GM23338 (cell line): ENCODE measurements around the gene SLC49A4. TPM values are rescaled to one million over a fixed set of nuclear protein-coding genes. Genes with fewer than 3 reads are reported as not detected.
"Not testable (repeated sequence)": the region's sequence is repeated elsewhere in the genome, so short reads cannot be mapped to it uniquely, and the experiment has no call there.

ENCODE experiments used
- ATAC-seq: fragments of 200-7000 bp; cut with Tn5 transposase; 3 replicates; pipeline ENCODE4 v1.9.1; 2020
- DNase-seq: peaks from one replicate; pipeline ENCODE4 v3.0.0-alpha.2; 2015; ENCODE audit warnings: low spot score
- H2AFZ ChIP-seq: fragments of 200-600 bp; sonication (generic); 2 replicates; pipeline ENCODE4 v1.8.0; 2016; ENCODE audit warnings: antibody characterized with exemption, mild to moderate bottlenecking, moderate library complexity
- H3F3A ChIP-seq: fragments of 200-600 bp; sonication (generic); replicated peaks from 2 replicates; pipeline ENCODE4 v1.8.0; 2017; ENCODE audit warnings: antibody characterized with exemption, mixed run types, low read depth
- H3K27ac ChIP-seq: fragments of 200-600 bp; sonication (generic); 2 replicates; pipeline ENCODE4 v1.6.1; 2016; ENCODE audit warnings: low read depth
- H3K27me3 ChIP-seq: fragments of 200-600 bp; sonication (generic); 2 replicates; pipeline ENCODE4 v1.8.0; 2016; ENCODE audit warnings: mild to moderate bottlenecking, mixed run types, moderate library complexity; ENCODE audit not compliant: insufficient read depth
- H3K36me3 ChIP-seq: fragments of 200-600 bp; sonication (generic); 2 replicates; pipeline ENCODE4 v1.8.0; 2016; ENCODE audit warnings: mild to moderate bottlenecking; ENCODE audit not compliant: insufficient read depth
- H3K4me1 ChIP-seq: fragments of 200-600 bp; sonication (generic); 2 replicates; pipeline ENCODE4 v1.8.0; 2016; ENCODE audit warnings: mild to moderate bottlenecking, moderate library complexity; ENCODE audit not compliant: insufficient read depth
- H3K4me2 ChIP-seq: fragments of 200-600 bp; sonication (generic); 2 replicates; pipeline ENCODE4 v1.7.1; 2017; ENCODE audit warnings: mixed run types
- H3K4me3 ChIP-seq: fragments of 200-600 bp; sonication (generic); 2 replicates; pipeline ENCODE4 v1.6.1; 2016; ENCODE audit warnings: mixed run types
- H3K79me2 ChIP-seq: fragments of 200-600 bp; sonication (generic); replicated peaks from 2 replicates; pipeline ENCODE4 v1.8.0; 2017; ENCODE audit warnings: mild to moderate bottlenecking; ENCODE audit not compliant: insufficient read depth
- H3K9me2 ChIP-seq: fragments of 200-600 bp; sonication (generic); 2 replicates; pipeline ENCODE4 v1.8.0; 2017; ENCODE audit not compliant: insufficient read depth
- H4K20me1 ChIP-seq: fragments of 200-600 bp; sonication (generic); replicated peaks from 2 replicates; pipeline ENCODE4 v1.8.0; 2017; ENCODE audit warnings: mild to moderate bottlenecking; ENCODE audit not compliant: insufficient read depth
- H3K27ac Mint-ChIP-seq: 2 replicates; pipeline ENCODE4 v1.8.0; 2020; ENCODE audit warnings: inconsistent platforms, mild to moderate bottlenecking, moderate library complexity, mixed read lengths
- H3K27me3 Mint-ChIP-seq: 3 replicates; pipeline ENCODE4 v1.8.0; 2022; ENCODE audit warnings: low read depth, mild to moderate bottlenecking, moderate library complexity, mixed read lengths, inconsistent platforms; ENCODE audit not compliant: insufficient read depth, poor library complexity
- H3K36me3 Mint-ChIP-seq: 3 replicates; pipeline ENCODE4 v1.8.0; 2021; ENCODE audit warnings: low read depth, mild to moderate bottlenecking, inconsistent platforms, moderate library complexity, mixed read lengths
- H3K4me1 Mint-ChIP-seq: 3 replicates; pipeline ENCODE4 v1.8.0; 2020; ENCODE audit warnings: mild to moderate bottlenecking, inconsistent platforms, mixed read lengths
- H3K4me3 Mint-ChIP-seq: 3 replicates; pipeline ENCODE4 v1.8.0; 2021; ENCODE audit warnings: moderate library complexity, mild to moderate bottlenecking, inconsistent platforms, mixed read lengths
- H3K9me3 Mint-ChIP-seq: 3 replicates; pipeline ENCODE4 v1.8.0; 2020; ENCODE audit warnings: moderate library complexity, mild to moderate bottlenecking, inconsistent platforms, mixed read lengths
- CTCF ChIP-seq, 2 experiments: fragments of 200-600 bp in 1 of 2; sonication (generic) in 1 of 2; conservative IDR thresholded peaks; 2 replicates each; pipeline versions ENCODE4 v1.5.1 to v1.6.1; 2016 to 2017; ENCODE audit warnings: antibody characterized with exemption in 2 of 2, low read depth in 2 of 2, mild to moderate bottlenecking in 2 of 2, moderate library complexity in 1 of 2
- EZH2 ChIP-seq: fragments of 200-600 bp; sonication (generic); IDR thresholded peaks from one replicate; pipeline ENCODE4 v1.8.0; 2017; ENCODE audit warnings: antibody characterized with exemption, mild to moderate bottlenecking, low read depth; ENCODE audit not compliant: unreplicated experiment
- NANOG ChIP-seq: IDR thresholded peaks from 2 replicates; pipeline ENCODE4 v1.6.1; 2016; ENCODE audit warnings: antibody characterized with exemption, borderline replicate concordance
- STAT1 ChIP-seq: IDR thresholded peaks from one replicate; pipeline ENCODE4 v1.6.1; 2016; ENCODE audit warnings: antibody characterized with exemption; ENCODE audit not compliant: unreplicated experiment
- polyA plus RNA-seq: library from polyadenylated mRNA; unstranded; fragments of >200 nt; fragmentation: Nextera tagmentation; extraction: Ambion mirVana; gene quantifications from 2 replicates; pipeline ENCODE4 v1.2.1, GENCODE V29; 2016
- total RNA-seq: library from RNA; depleted of rRNA; stranded (reverse); fragments of >200 nt; shearing (Covaris generic); gene quantifications from 2 replicates; pipeline ENCODE4 v1.2.3, GENCODE V29; 2014

Gene SLC49A4
- total and polyA plus RNA-seq, 2 experiments from 2014 or later, result 3.7 to 16.8 TPM

DNA sequence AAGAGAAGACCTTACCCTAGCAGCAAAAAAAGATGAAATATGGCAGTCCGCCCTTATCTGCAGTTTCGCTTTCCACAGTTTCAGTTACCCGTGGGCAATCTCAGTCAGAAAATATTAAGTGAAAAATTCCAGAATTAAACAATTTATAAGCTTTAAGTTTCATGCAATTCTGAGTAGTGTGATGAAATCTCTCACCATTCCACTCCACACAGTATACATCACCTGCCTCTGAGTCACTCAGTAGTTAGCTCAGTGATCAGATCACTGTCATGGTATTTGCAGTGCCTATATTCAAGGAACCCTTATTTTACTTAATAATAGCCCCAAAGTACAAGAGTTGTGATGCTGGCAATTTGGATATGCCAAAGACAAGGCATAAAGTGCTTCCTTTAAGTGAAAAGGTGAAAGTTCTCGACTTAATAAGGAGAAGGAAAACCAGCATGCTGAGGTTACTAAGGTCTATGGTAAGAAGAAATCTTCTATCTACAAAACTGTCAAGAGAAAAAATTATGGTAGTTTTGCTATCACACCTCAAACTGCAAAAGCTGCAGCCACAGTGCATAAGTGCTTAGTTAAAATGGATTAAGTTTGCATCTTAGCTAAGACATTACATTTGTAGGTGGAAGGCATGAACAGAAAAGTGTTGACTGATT, 49.4 kb upstream of the SLC49A4 start:
- Histone ChIP-seq H3K4me2 (no peak overlapping the region), H3K79me2 (no peaks in the 10 kb centered on the region), H3F3A (no peaks in the 10 kb centered on the region), H2AFZ (no peak overlapping the region), H3K4me1 (no peaks in the 10 kb centered on the region), H3K27ac (no peak overlapping the region), H3K27me3 (no peaks in the 10 kb centered on the region), H4K20me1 (no peaks in the 10 kb centered on the region), H3K9me2 (no peaks in the 10 kb centered on the region), H3K36me3 (peaks cover 5% of the 10 kb centered on the region), H3K4me3 (no peak overlapping the region)
- TF ChIP-seq NANOG (no peak), EZH2 (no peak), STAT1 (no peak), CTCF (conservative IDR thresholded peaks at IDR 0.05; ENCODE audit: low read depth in 2 of 2) (no peak)
- peaks cover 55% of the 10 kb centered on the region for H3K36me3 Mint-ChIP-seq
- ATAC-seq (no peak), DNase-seq (no peak)
- no peaks in the 10 kb centered on the region for H3K27me3 Mint-ChIP-seq
- no peak overlapping the region for H3K4me3 Mint-ChIP-seq
- peaks cover 27% of the 10 kb centered on the region for H3K9me3 Mint-ChIP-seq
- H3K27ac Mint-ChIP-seq, result no peak overlapping the region
- H3K4me1 Mint-ChIP-seq, result no peaks in the 10 kb centered on the region; the same call in 2 of the 3 replicates

- not testable (repeated sequence) for H3K9me2 ChIP-seq, H3K27ac ChIP-seq, H3K4me3 Mint-ChIP-seq, ATAC-seq, H3F3A ChIP-seq, H3K27ac Mint-ChIP-seq, H2AFZ ChIP-seq, H3K36me3 ChIP-seq, H3K27me3 Mint-ChIP-seq, H3K4me1 Mint-ChIP-seq, H3K4me3 ChIP-seq, H3K4me2 ChIP-seq, H3K79me2 ChIP-seq, H3K27me3 ChIP-seq, H4K20me1 ChIP-seq, H3K4me1 ChIP-seq, DNase-seq
- Mint-ChIP-seq H3K9me3 (peaks cover 27% of the 10 kb centered on the region), H3K36me3 (peaks cover 50% of the 10 kb centered on the region)
Observed at GRCh38 chr3:122747295-122747694, 47.6 kb upstream of the SLC49A4 start.

GRCh38 chr3:122748347-122748746, 46.5 kb upstream of the SLC49A4 start:
- no peak overlapping the region for H3K27ac Mint-ChIP-seq
- H3K9me3 Mint-ChIP-seq, result peaks cover 27% of the 10 kb centered on the region
- H3K27me3 Mint-ChIP-seq, result no peaks in the 10 kb centered on the region
- H3K4me1 Mint-ChIP-seq, result no peaks in the 10 kb centered on the region
- no peaks in the 10 kb centered on the region for H3K79me2 ChIP-seq
- no peak overlapping the region for H3K4me3 ChIP-seq
- H3K4me1 ChIP-seq, result no peaks in the 10 kb centered on the region
- H2AFZ ChIP-seq, result no peak overlapping the region
- no peaks in the 10 kb centered on the region for H3F3A ChIP-seq
- peaks cover 5% of the 10 kb centered on the region for H3K36me3 ChIP-seq
- H3K4me2 ChIP-seq, result no peak overlapping the region
- TF ChIP-seq EZH2, result no peak
- ATAC-seq, result no peak
- H3K27me3 ChIP-seq, result no peaks in the 10 kb centered on the region
- H3K27ac ChIP-seq, result no peak overlapping the region
- H3K9me2 ChIP-seq, result no peaks in the 10 kb centered on the region
- peaks cover 41% of the 10 kb centered on the region for H3K36me3 Mint-ChIP-seq
- no peak for DNase-seq
- no peak overlapping the region for H3K4me3 Mint-ChIP-seq
- H4K20me1 ChIP-seq, result no peaks in the 10 kb centered on the region; the same call in 1 of the 2 replicates
